Daoy (cell line): ENCODE measurements around the gene OR5L1. TPM values are rescaled to one million over a fixed set of nuclear protein-coding genes. Genes with fewer than 3 reads are reported as not detected.

Experiments used
- DNase-seq: peaks from one replicate; pipeline ENCODE4 v3.0.0-alpha.2; 2015; ENCODE audit warnings: low read depth
- total RNA-seq: library from RNA; depleted of rRNA; stranded (reverse); fragments of >200 nt; shearing (Covaris generic); gene quantifications from 2 replicates; pipeline ENCODE4 v1.2.3, GENCODE V29; 2014; rRNA removed

OR5L1 gene
- total RNA-seq: not detected in 2 replicates

- DNase-seq: no peak
Measured at GRCh38 chr11:55811067-55811466, at the start of gene OR5L1. TSS of gene OR5L1 (plus strand) at chr11:55811367. CDS start at chr11:55811467, 100 bp downstream.

- no peak for DNase-seq
Measured at GRCh38 chr11:55773138-55773537, 38.0 kb upstream of the OR5L1 start, which contains the start of gene OR5D13. TSS of gene OR5D13 (plus strand) at chr11:55773438. CDS start at chr11:55773438, 0 bp downstream.

DNA sequence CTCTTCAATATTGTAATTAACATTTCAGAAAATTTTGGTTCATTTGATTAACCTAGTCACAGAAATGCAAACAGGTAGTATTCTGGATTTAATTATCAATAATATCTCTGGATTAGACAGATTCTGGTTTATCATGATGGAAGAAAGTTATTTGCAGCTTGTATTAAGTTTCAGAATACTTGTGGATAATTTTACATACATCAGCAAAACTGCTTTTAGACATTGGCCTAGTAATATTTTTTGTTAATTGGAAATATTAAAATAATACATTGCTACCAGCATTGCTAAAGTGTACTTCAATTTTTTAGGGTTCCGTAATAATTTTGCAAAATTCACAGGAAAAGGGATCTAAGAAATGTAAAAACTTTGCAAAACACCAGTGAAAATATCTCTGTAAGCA is 19.6 kb upstream of the OR5L1 start:
- no peak for DNase-seq

DNA sequence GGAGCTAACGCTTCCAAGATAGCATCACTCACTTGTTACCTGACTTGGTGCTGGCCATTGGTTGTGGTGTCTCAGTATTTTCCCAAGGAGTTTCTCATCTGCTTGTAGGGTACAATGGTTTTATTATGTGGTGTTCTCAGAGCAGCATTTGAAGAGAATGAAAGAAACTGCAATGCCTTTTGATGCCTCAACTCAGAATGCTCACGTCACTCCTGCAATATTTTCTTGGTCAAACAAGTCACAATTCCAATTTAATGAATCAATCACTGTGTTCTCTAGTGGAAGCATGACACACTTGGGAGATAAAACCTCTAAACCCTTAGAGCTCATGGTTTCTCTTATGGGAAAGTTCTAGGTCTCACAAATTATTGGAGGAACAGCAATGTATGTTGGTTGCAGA is 17.8 kb upstream of the OR5L1 start:
- DNase-seq: no peak

DNA sequence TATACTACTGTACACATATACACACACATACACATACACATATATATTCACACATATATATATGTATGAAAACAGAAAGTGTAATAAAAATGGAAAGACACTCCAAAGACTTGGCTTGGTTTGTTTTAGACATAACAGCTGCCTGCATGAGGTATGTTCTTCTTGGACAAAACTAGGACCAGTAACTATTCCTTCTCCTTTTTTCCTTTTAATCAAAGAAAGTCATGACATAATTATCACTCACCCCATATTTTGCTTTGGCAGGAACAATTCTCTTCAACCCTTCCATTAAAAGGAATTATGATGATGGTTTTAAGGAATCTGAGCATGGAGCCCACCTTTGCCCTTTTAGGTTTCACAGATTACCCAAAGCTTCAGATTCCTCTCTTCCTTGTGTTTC is 15.9 kb upstream of the OR5L1 start, which contains the start of gene OR5D14:
Gene OR5D14 (plus strand): TSS at position 301 of the 400 bp plus-strand sequence. CDS start 0 bp downstream, at position 301.
- no peak for DNase-seq

GRCh38 chr11:55806248-55806647 is 4.9 kb upstream of the OR5L1 start:
- no peak for DNase-seq

DNA sequence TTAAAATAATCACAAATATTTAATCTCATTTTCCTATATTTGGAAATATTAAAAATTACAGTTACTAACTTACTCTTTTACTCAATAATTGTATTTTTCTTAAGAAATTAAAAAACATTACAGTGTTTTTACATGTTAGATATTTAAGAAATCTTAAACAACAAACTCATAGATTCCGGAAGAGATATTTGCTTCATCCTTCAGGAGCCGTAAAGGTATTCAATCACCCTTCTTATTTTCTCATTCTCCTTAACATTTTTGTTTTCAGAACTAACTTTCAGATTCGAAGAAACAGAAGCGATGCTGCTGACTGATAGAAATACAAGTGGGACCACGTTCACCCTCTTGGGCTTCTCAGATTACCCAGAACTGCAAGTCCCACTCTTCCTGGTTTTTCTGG is 8.2 kb downstream of the OR5L1 start, which contains the start of gene OR5D18:
Gene OR5D18 (plus strand): TSS at position 301 of the 400 bp plus-strand sequence. CDS start 0 bp downstream, at position 301.
- DNase-seq: no peak

- DNase-seq: no peak
Measured at GRCh38 chr11:55826919-55827318, 15.8 kb downstream of the OR5L1 start, which contains the start of gene OR5L2. TSS of gene OR5L2 (plus strand) at chr11:55827219. CDS start at chr11:55827219, 0 bp downstream.

DNA sequence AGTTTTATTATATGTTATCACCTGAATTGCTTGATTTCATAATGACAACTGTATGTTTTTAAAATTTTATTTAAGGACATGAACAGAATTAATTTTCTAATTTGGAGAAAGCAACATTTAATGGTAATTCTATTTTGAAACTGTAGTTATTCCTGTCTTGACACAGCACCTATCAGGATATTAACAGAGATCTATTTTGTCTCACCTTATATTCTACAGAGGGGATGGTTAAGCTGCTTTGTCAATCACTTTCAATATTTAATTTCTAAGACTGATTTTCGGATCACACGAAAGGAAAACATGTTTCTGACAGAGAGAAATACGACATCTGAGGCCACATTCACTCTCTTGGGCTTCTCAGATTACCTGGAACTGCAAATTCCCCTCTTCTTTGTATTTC is 27.3 kb downstream of the OR5L1 start, which contains the start of gene OR5D16:
Gene OR5D16 (plus strand): TSS at position 301 of the 400 bp plus-strand sequence. CDS start 0 bp downstream, at position 301.
- DNase-seq: no peak

DNA sequence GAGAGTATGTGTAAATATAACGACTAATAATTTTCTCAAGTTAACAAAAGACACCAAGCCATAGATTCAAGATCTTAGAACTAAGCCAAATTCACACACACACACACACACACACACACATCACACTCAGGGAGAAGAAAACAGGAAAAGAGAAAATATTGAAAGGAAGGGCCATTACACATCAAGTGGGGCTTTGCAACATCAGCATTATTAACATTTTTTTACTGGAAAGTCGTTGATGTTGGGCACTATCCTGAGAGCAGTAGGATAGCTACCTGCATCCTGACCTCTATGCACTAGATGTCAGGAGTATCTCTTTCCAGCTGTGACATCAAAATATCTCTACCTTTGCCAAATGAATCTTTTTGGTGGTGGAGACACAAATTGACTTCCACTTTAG is 36.3 kb downstream of the OR5L1 start:
- DNase-seq: no peak

GRCh38 chr11:55849037-55849436 is 37.9 kb downstream of the OR5L1 start:
- no peak for DNase-seq

GRCh38 chr11:55852141-55852540 is 41.0 kb downstream of the OR5L1 start:
- DNase-seq: no peak

- DNase-seq: no peak
Measured at GRCh38 chr11:55854704-55855103, 43.5 kb downstream of the OR5L1 start.

Other genes with a start within 250 kb of the OR5L1 start
- not detected in 2 replicates for gene OR4C16, start 239.2 kb upstream of the OR5L1 start, total RNA-seq
- not detected in 2 replicates for gene OR4C11, start 203.7 kb upstream of the OR5L1 start, total RNA-seq
- not detected in 2 replicates for gene OR4P4, start 176.3 kb upstream of the OR5L1 start, total RNA-seq
- gene OR4S2, start 163.0 kb upstream of the OR5L1 start, total RNA-seq: not detected in 2 replicates
- gene OR4C6, start 149.2 kb upstream of the OR5L1 start, total RNA-seq: not detected in 2 replicates
- not detected in 2 replicates for gene OR5D13, start 37.9 kb upstream of the OR5L1 start, total RNA-seq
- gene OR5D14, start 15.8 kb upstream of the OR5L1 start, total RNA-seq: not detected in 2 replicates
- gene OR5D18, start 8.3 kb downstream of the OR5L1 start, total RNA-seq: not detected in 2 replicates
- not detected in 2 replicates for gene OR5L2, start 15.9 kb downstream of the OR5L1 start, total RNA-seq
- not detected in 2 replicates for gene OR5D16, start 27.4 kb downstream of the OR5L1 start, total RNA-seq
- gene TRIM51, start 71.9 kb downstream of the OR5L1 start, total RNA-seq: not detected in 2 replicates
- gene OR5W2, start 103.2 kb downstream of the OR5L1 start, total RNA-seq: not detected in 2 replicates
- gene OR5I1, start 125.0 kb downstream of the OR5L1 start, total RNA-seq: not detected in 2 replicates
- not detected in 2 replicates for gene OR10AG1, start 158.6 kb downstream of the OR5L1 start, total RNA-seq
- gene OR5F1, start 183.3 kb downstream of the OR5L1 start, total RNA-seq: not detected in 2 replicates
- not detected in 2 replicates for gene OR5AS1, start 216.3 kb downstream of the OR5L1 start, total RNA-seq